ENCODE data around the gene TMEM132E. TPM values are rescaled to one million over a fixed set of nuclear protein-coding genes. Genes with fewer than 3 reads are reported as not detected.

Gene TMEM132E
- total and polyA plus RNA-seq, 2 of the 8 experiments (the other 6 are each of a cell fraction or from before 2014, with no cell fraction given) = 0.45 to 0.60 TPM

- H3K4me2 ChIP-seq (ENCODE audit: insufficient read depth in 1 of 2, low read depth in 2 of 2, low read length in 2 of 2) = no peak overlapping the region
- H2BK12ac ChIP-seq (ENCODE audit: low read depth, low read length) = 0 out of 2 replicates have a peak overlapping the region, but pooled peaks have one; percentile 17
- H3K36me3 ChIP-seq (ENCODE audit: control insufficient read depth in 2 of 4, insufficient read depth in 4 of 4, low read length in 3 of 4) = no peaks in the 10 kb centered on the region
- no peak overlapping the region for H3K56ac ChIP-seq (replicated peaks; ENCODE audit: insufficient read length, low read depth, low read length)
- no peaks in the 10 kb centered on the region for H3K79me2 ChIP-seq (ENCODE audit: control insufficient read depth in 1 of 2, insufficient read depth in 2 of 2, low read length in 2 of 2)
- no peak overlapping the region for H2BK15ac ChIP-seq (ENCODE audit: low read length)
- H3K18ac ChIP-seq (ENCODE audit: extremely low read depth, low read length) = no peak overlapping the region
- H3K9ac ChIP-seq (replicated peaks in 1 of 4; ENCODE audit: extremely low read depth in 1 of 4, low read depth in 3 of 4, low read length in 3 of 4) = no peak overlapping the region
- H4K20me1 ChIP-seq (replicated peaks in 1 of 2; ENCODE audit: control insufficient read depth in 1 of 2, insufficient read depth in 2 of 2, low read length in 2 of 2) = no peaks in the 10 kb centered on the region
- no peak overlapping the region for H4K8ac ChIP-seq (ENCODE audit: extremely low read depth, insufficient read depth, low read length)
- H2AK5ac ChIP-seq (ENCODE audit: low read depth, low read length) = no peak overlapping the region
- DNase-seq (ENCODE audit: low read depth in 1 of 2, low spot score in 2 of 2) (no peak), FAIRE-seq (no peak)
- no peak overlapping the region for H2BK5ac ChIP-seq (ENCODE audit: low read depth, low read length)
- H4K5ac ChIP-seq (ENCODE audit: insufficient read length, low read depth, low read length) = no peak overlapping the region
- no peak overlapping the region for H4K91ac ChIP-seq (replicated peaks; ENCODE audit: insufficient read length, low read length)
- no peaks in the 10 kb centered on the region for H3K9me3 ChIP-seq (ENCODE audit: insufficient read depth in 2 of 2, low read depth in 1 of 2, low read length in 1 of 2)
- peaks cover 2 to 27% (median 16%) of the 10 kb centered on the region in 4 experiments; a peak in 6 of 7 replicates for H3K27me3 ChIP-seq (replicated peaks in 1 of 4; ENCODE audit: control insufficient read depth in 3 of 4, extremely low read depth in 1 of 4, insufficient read depth in 3 of 4, low read length in 3 of 4)
- CTCF ChIA-PET (ENCODE audit: partially characterized antibody) = interaction anchor here (0.6 to 8.0 kb wide), 18 partner anchors 8 to 253 kb away, joined by 3 to 76 read pairs (median 7); no protein-coding TSS in a partner anchor
- H2BK20ac ChIP-seq (ENCODE audit: low read length) = 0 out of 2 replicates have a peak overlapping the region, but pooled peaks have one; percentile 6
- H2BK120ac ChIP-seq (replicated peaks; ENCODE audit: low read depth, low read length) = no peak overlapping the region
- H2AFZ ChIP-seq (ENCODE audit: low read length) = no peak overlapping the region
- POLR2A ChIA-PET (ENCODE audit: partially characterized antibody) = no interaction called here
- H3K23ac ChIP-seq (ENCODE audit: insufficient read length) = no peak overlapping the region
- no peak overlapping the region for H3K27ac ChIP-seq (ENCODE audit: low read depth, low read length)
- no peaks in the 10 kb centered on the region for H3K23me2 ChIP-seq (ENCODE audit: low read depth, low read length)
- peaks cover 0 to 6% (median 0%) of the 10 kb centered on the region in 4 experiments; a peak in 3 of 7 replicates for H3K4me1 ChIP-seq (replicated peaks in 1 of 4; ENCODE audit: control insufficient read depth in 3 of 4, insufficient read depth in 4 of 4, low read length in 3 of 4)
- H3K79me1 ChIP-seq (ENCODE audit: low read depth, low read length) = no peaks in the 10 kb centered on the region
- H3K4me3 ChIP-seq (ENCODE audit: extremely low read depth in 1 of 4, insufficient read depth in 2 of 4, low read depth in 3 of 4, low read length in 4 of 4) = no peak overlapping the region
- 84% methylated on average over 6 of the region's 6 CpGs; no CpG with 5 or more reads in 1 of the 2 experiments for WGBS, 2 experiments (ENCODE audit: extremely low coverage in 1 of 2, insufficient coverage in 1 of 2, insufficient read length in 1 of 2, insufficient replicate concordance in 2 of 2, low coverage in 1 of 2, low lambda C conversion rate in 2 of 2, missing lambda C conversion rate in 1 of 2)
- H3K14ac ChIP-seq (ENCODE audit: insufficient read length) = no peak overlapping the region
- no peak overlapping the region for H3K4ac ChIP-seq (replicated peaks; ENCODE audit: insufficient read length, low read depth, low read length)
- TF ChIP-seq SIX5 (IDR thresholded peaks at IDR 0.05; ENCODE audit: low read depth, low read length) (no peak), TBP (IDR thresholded peaks at IDR 0.05; ENCODE audit: low read depth, low read length) (no peak)
Measured at GRCh38 chr17:34639706-34640425, 60.5 kb downstream of the TMEM132E start.

Measured in H1 (cell line).